Measurements from ENCODE around the gene PNLIPRP2. TPM values are rescaled to one million over a fixed set of nuclear protein-coding genes. Genes with fewer than 3 reads are reported as not detected.

The PNLIPRP2 gene
- polyA plus RNA-seq, 1 of the 3 experiments (the other 2 are of a cell fraction): not detected

- CTCF ChIA-PET: interaction anchor here (1.0 to 5.2 kb wide), 2 partner anchors 14 to 175 kb away, joined by 5 to 39 read pairs; no protein-coding TSS in a partner anchor
- WGBS (ENCODE audit: low lambda C conversion rate): 25% methylated on average over 2 of the region's 2 CpGs
Measured at GRCh38 chr10:116613471-116613870, 7.3 kb upstream of the PNLIPRP2 start.

DNA sequence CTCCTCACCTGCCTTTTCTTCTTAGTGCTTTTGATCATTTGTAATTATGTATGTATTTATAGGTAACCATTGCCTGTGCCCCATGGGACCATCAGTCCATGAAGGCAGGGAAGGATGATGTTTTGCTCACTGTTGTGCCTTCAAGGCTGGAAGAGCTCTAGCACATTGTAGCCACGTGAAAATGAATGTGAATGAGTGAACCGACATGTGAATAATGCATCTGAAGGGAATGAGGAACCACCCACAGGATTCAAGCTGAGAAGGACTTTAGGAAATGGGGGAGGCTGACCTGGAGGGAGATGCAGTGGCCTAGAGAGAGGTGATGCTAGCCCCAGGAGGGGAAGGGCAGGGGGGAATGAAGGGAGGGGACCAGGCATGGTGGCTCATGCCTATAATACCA is 6.0 kb upstream of the PNLIPRP2 start:
- Histone ChIP-seq H3K9me3 (no peaks in the 10 kb centered on the region), H3K9me2 (no peaks in the 10 kb centered on the region), H3K27me3 (ENCODE audit: insufficient read depth) (no peaks in the 10 kb centered on the region; the same call in 1 of the 2 replicates), H3K27ac (ENCODE audit: low read depth in 2 of 2, low read length in 1 of 2) (no peak overlapping the region), H3K79me2 (ENCODE audit: insufficient read depth) (no peaks in the 10 kb centered on the region), H4K20me1 (ENCODE audit: insufficient read depth) (no peaks in the 10 kb centered on the region), H3K4me3 (ENCODE audit: low read depth in 2 of 2, low read length in 1 of 2) (no peak overlapping the region), H3K9ac (no peak overlapping the region), H3K36me3 (replicated peaks in 1 of 2; ENCODE audit: control insufficient read depth in 1 of 2, insufficient read depth in 2 of 2, low read length in 1 of 2) (no peaks in the 10 kb centered on the region), H3K4me2 (no peak overlapping the region), H3K4me1 (ENCODE audit: control insufficient read depth in 1 of 2, insufficient read depth in 2 of 2, low read depth in 1 of 2, low read length in 1 of 2) (no peaks in the 10 kb centered on the region), H3F3A (replicated peaks; ENCODE audit: insufficient read depth) (no peaks in the 10 kb centered on the region), H2AFZ (ENCODE audit: low read depth) (no peak overlapping the region)
- DNase-seq: no peak
- ChIA-PET POLR2A (no interaction called here), CTCF (interaction anchor here (0.7 to 5.2 kb wide), 2 partner anchors 13 to 560 kb away, joined by 3 to 39 read pairs; no protein-coding TSS in a partner anchor)
- 27% methylated on average over 2 of the region's 2 CpGs for WGBS (ENCODE audit: low lambda C conversion rate)
- TF ChIP-seq REST (IDR thresholded peaks at IDR 0.05; ENCODE audit: low read depth, low read length) (no peak), MEF2A (IDR thresholded peaks at IDR 0.05; ENCODE audit: borderline replicate concordance, low read depth) (no peak), RFX5 (IDR thresholded peaks at IDR 0.05; ENCODE audit: low read length) (no peak), NRF1 (IDR thresholded peaks at IDR 0.05; ENCODE audit: low read depth, low read length) (no peak), RXRA (IDR thresholded peaks at IDR 0.05; ENCODE audit: borderline replicate concordance, low read depth) (no peak), PBX3 (IDR thresholded peaks at IDR 0.05) (no peak), MAX (IDR thresholded peaks at IDR 0.05; ENCODE audit: low read depth) (no peak), RCOR1 (IDR thresholded peaks at IDR 0.05; ENCODE audit: low read length) (no peak), FOXM1 (IDR thresholded peaks at IDR 0.05; ENCODE audit: low read depth) (no peak), GABPA (IDR thresholded peaks at IDR 0.05; ENCODE audit: low read depth) (no peak), IRF3 (IDR thresholded peaks at IDR 0.05; ENCODE audit: low read depth, low read length) (no peak), FOSL2 (IDR thresholded peaks at IDR 0.05; ENCODE audit: borderline replicate concordance, low read depth) (no peak), MXI1 (IDR thresholded peaks at IDR 0.05; ENCODE audit: low read depth, low read length) (no peak), CHD2 (IDR thresholded peaks at IDR 0.05; ENCODE audit: low read length, partially characterized antibody) (no peak), YY1 (IDR thresholded peaks at IDR 0.05; ENCODE audit: low read depth) (no peak), GATA2 (CRISPR knock-in tag; IDR thresholded peaks at IDR 0.05) (no peak), NFIC (IDR thresholded peaks at IDR 0.05; ENCODE audit: borderline replicate concordance) (no peak)
- TF ChIP-seq, protein P1, sequence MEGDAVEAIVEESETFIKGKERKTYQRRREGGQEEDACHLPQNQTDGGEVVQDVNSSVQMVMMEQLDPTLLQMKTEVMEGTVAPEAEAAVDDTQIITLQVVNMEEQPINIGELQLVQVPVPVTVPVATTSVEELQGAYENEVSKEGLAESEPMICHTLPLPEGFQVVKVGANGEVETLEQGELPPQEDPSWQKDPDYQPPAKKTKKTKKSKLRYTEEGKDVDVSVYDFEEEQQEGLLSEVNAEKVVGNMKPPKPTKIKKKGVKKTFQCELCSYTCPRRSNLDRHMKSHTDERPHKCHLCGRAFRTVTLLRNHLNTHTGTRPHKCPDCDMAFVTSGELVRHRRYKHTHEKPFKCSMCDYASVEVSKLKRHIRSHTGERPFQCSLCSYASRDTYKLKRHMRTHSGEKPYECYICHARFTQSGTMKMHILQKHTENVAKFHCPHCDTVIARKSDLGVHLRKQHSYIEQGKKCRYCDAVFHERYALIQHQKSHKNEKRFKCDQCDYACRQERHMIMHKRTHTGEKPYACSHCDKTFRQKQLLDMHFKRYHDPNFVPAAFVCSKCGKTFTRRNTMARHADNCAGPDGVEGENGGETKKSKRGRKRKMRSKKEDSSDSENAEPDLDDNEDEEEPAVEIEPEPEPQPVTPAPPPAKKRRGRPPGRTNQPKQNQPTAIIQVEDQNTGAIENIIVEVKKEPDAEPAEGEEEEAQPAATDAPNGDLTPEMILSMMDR (IDR thresholded peaks at IDR 0.05): no peak
- TF ChIP-seq, protein P2, sequence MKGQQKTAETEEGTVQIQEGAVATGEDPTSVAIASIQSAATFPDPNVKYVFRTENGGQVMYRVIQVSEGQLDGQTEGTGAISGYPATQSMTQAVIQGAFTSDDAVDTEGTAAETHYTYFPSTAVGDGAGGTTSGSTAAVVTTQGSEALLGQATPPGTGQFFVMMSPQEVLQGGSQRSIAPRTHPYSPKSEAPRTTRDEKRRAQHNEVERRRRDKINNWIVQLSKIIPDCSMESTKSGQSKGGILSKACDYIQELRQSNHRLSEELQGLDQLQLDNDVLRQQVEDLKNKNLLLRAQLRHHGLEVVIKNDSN (IDR thresholded peaks at IDR 0.05; ENCODE audit: borderline replicate concordance, low read depth): no peak

More at GRCh38 chr10:116613471-116613870, 7.3 kb upstream of the PNLIPRP2 start:
- Histone ChIP-seq H3K9me3 (no peaks in the 10 kb centered on the region), H3K27me3 (ENCODE audit: insufficient read depth) (no peaks in the 10 kb centered on the region; the same call in 1 of the 2 replicates), H3K27ac (ENCODE audit: low read depth in 2 of 2, low read length in 1 of 2) (no peak overlapping the region), H3K4me2 (no peak overlapping the region), H3K9me2 (no peaks in the 10 kb centered on the region), H3K79me2 (ENCODE audit: insufficient read depth) (no peaks in the 10 kb centered on the region), H3K9ac (no peak overlapping the region), H3K36me3 (replicated peaks in 1 of 2; ENCODE audit: control insufficient read depth in 1 of 2, insufficient read depth in 2 of 2, low read length in 1 of 2) (no peaks in the 10 kb centered on the region), H2AFZ (ENCODE audit: low read depth) (no peak overlapping the region), H3F3A (replicated peaks; ENCODE audit: insufficient read depth) (no peaks in the 10 kb centered on the region), H3K4me1 (ENCODE audit: control insufficient read depth in 1 of 2, insufficient read depth in 2 of 2, low read depth in 1 of 2, low read length in 1 of 2) (peaks cover 0 to 4% of the 10 kb centered on the region in 2 experiments; a peak in 1 of 4 replicates), H3K4me3 (ENCODE audit: low read depth in 2 of 2, low read length in 1 of 2) (no peak overlapping the region), H4K20me1 (ENCODE audit: insufficient read depth) (no peaks in the 10 kb centered on the region)
- no peak for TF ChIP-seq YY1 (IDR thresholded peaks at IDR 0.05; ENCODE audit: low read depth)
- TF ChIP-seq GATA2 (CRISPR knock-in tag; IDR thresholded peaks at IDR 0.05): no peak
- POLR2A ChIA-PET: no interaction called here
- no peak for DNase-seq
